ENCODE data around the gene CHRNB4. TPM values are rescaled to one million over a fixed set of nuclear protein-coding genes. Genes with fewer than 3 reads are reported as not detected.
A peak's percentile ranks its signal among the peaks of the same experiment; 100 is the strongest.

Gene CHRNB4
- total and polyA plus RNA-seq, 2 of the 8 experiments (the other 6 are each of a cell fraction or from before 2014, with no cell fraction given) = 2.4 to 4.5 TPM

GRCh38 chr15:78618490-78618934, 22.5 kb downstream of the CHRNB4 start:
- CTCF ChIA-PET (ENCODE audit: partially characterized antibody) = interaction anchor here (1.0 to 7.6 kb wide), 20 partner anchors 11 to 311 kb away, joined by 3 to 81 read pairs (median 6); partner anchors contain the start of gene CHRNA5
- no peak overlapping the region for H2AK5ac ChIP-seq (ENCODE audit: low read depth, low read length)
- FAIRE-seq = peak; percentile 97

More at GRCh38 chr15:78618490-78618934, 22.5 kb downstream of the CHRNB4 start:
- H3K56ac ChIP-seq (replicated peaks; ENCODE audit: insufficient read length, low read depth, low read length) = no peak overlapping the region
- H3K4me2 ChIP-seq (ENCODE audit: insufficient read depth in 1 of 2, low read depth in 2 of 2, low read length in 2 of 2) = no peak overlapping the region
- H3K79me1 ChIP-seq (ENCODE audit: low read depth, low read length) = no peaks in the 10 kb centered on the region
- no peak overlapping the region for H2BK12ac ChIP-seq (ENCODE audit: low read depth, low read length)
- H4K5ac ChIP-seq (ENCODE audit: insufficient read length, low read depth, low read length) = no peak overlapping the region
- H3K27me3 ChIP-seq (replicated peaks in 1 of 4; ENCODE audit: control insufficient read depth in 3 of 4, extremely low read depth in 1 of 4, insufficient read depth in 3 of 4, low read length in 3 of 4) = peaks cover 6 to 39% (median 35%) of the 10 kb centered on the region in 4 experiments
- H2BK120ac ChIP-seq (replicated peaks; ENCODE audit: low read depth, low read length) = no peak overlapping the region
- no peaks in the 10 kb centered on the region for H4K20me1 ChIP-seq (replicated peaks in 1 of 2; ENCODE audit: control insufficient read depth in 1 of 2, insufficient read depth in 2 of 2, low read length in 2 of 2)
- peak; percentile 72 to 98 for DNase-seq (ENCODE audit: low read depth in 1 of 2, low spot score in 2 of 2)
- H3K79me2 ChIP-seq (ENCODE audit: control insufficient read depth in 1 of 2, insufficient read depth in 2 of 2, low read length in 2 of 2) = no peaks in the 10 kb centered on the region
- H3K18ac ChIP-seq (ENCODE audit: extremely low read depth, low read length) = no peak overlapping the region
- H3K4me1 ChIP-seq (replicated peaks in 1 of 4; ENCODE audit: control insufficient read depth in 3 of 4, insufficient read depth in 4 of 4, low read length in 3 of 4) = peaks cover 0 to 10% (median 2%) of the 10 kb centered on the region in 4 experiments; a peak in 6 of 7 replicates
- H3K14ac ChIP-seq (ENCODE audit: insufficient read length) = no peak overlapping the region
- no peaks in the 10 kb centered on the region for H3K36me3 ChIP-seq (ENCODE audit: control insufficient read depth in 2 of 4, insufficient read depth in 4 of 4, low read length in 3 of 4)
- peak overlapping the region; percentile 16; the same call in 1 of the 2 replicates for H2BK15ac ChIP-seq (ENCODE audit: low read length)
- no peak overlapping the region for H3K27ac ChIP-seq (ENCODE audit: low read depth, low read length)
- no peak overlapping the region for H4K8ac ChIP-seq (ENCODE audit: extremely low read depth, insufficient read depth, low read length)
- H3K9ac ChIP-seq (replicated peaks in 1 of 4; ENCODE audit: extremely low read depth in 1 of 4, low read depth in 3 of 4, low read length in 3 of 4) = no peak overlapping the region
- H2BK5ac ChIP-seq (ENCODE audit: low read depth, low read length) = no peak overlapping the region
- no peak overlapping the region for H2BK20ac ChIP-seq (ENCODE audit: low read length)
- H3K4ac ChIP-seq (replicated peaks; ENCODE audit: insufficient read length, low read depth, low read length) = no peak overlapping the region
- POLR2A ChIA-PET (ENCODE audit: partially characterized antibody) = no interaction called here
- no peaks in the 10 kb centered on the region for H3K9me3 ChIP-seq (ENCODE audit: insufficient read depth in 2 of 2, low read depth in 1 of 2, low read length in 1 of 2)
- TF ChIP-seq RAD21 (IDR thresholded peaks at IDR 0.05 in 1 of 2, conservative IDR thresholded peaks at IDR 0.05 in 1 of 2; ENCODE audit: low read depth in 2 of 2, low read length in 2 of 2) (peak; percentile 89 to 92), SP4 (IDR thresholded peaks at IDR 0.05; ENCODE audit: low read length) (peak; percentile 24; the same call in 1 of the 2 replicates), EP300 (IDR thresholded peaks at IDR 0.05; ENCODE audit: borderline replicate concordance in 1 of 2, low read depth in 2 of 2, low read length in 2 of 2) (no peak), CTCF (IDR thresholded peaks at IDR 0.05; ENCODE audit: control extremely low read depth in 1 of 3, insufficient read depth in 1 of 3, low read depth in 1 of 3, low read length in 3 of 3) (peak; percentile 60 to 92 (median 82))
- H3K4me3 ChIP-seq (ENCODE audit: extremely low read depth in 1 of 4, insufficient read depth in 2 of 4, low read depth in 3 of 4, low read length in 4 of 4) = no peak overlapping the region
- peaks cover 14% of the 10 kb centered on the region; the same call in 1 of the 2 replicates for H3K23me2 ChIP-seq (ENCODE audit: low read depth, low read length)
- 55% methylated on average over 8 of the region's 8 CpGs; no CpG with 5 or more reads in 1 of the 2 experiments for WGBS, 2 experiments (ENCODE audit: extremely low coverage in 1 of 2, insufficient coverage in 1 of 2, insufficient read length in 1 of 2, insufficient replicate concordance in 2 of 2, low coverage in 1 of 2, low lambda C conversion rate in 2 of 2, missing lambda C conversion rate in 1 of 2)
- no peak overlapping the region for H3K23ac ChIP-seq (ENCODE audit: insufficient read length)
- no peak overlapping the region; the same call in 1 of the 2 replicates for H2AFZ ChIP-seq (ENCODE audit: low read length)
- no peak overlapping the region for H4K91ac ChIP-seq (replicated peaks; ENCODE audit: insufficient read length, low read length)
